Vagina (tissue), 2 donors: ENCODE data around the gene CACNA2D4. TPM values are rescaled to one million over a fixed set of nuclear protein-coding genes. Genes with fewer than 3 reads are reported as not detected.

ENCODE experiments used
- DNase-seq, 2 donors: peaks; one replicate each; pipeline ENCODE4 v3.0.0-alpha.2; 2017; ENCODE audit errors: extremely low spot score in 2 of 2
- H3K27ac ChIP-seq: fragments of 200-600 bp; sonication (generic); one replicate; pipeline ENCODE4 v1.5.1; 2019
- H3K27me3 ChIP-seq: fragments of 200-600 bp; sonication (generic); one replicate; pipeline ENCODE4 v1.5.1; 2019
- H3K36me3 ChIP-seq, 2 donors: fragments of 200-600 bp; sonication (generic); one replicate each; pipeline ENCODE4 v1.5.1; 2017 to 2019
- H3K4me1 ChIP-seq: fragments of 200-600 bp; sonication (generic); one replicate; pipeline ENCODE4 v1.5.1; 2019
- H3K4me3 ChIP-seq, 2 donors: fragments of 200-600 bp; sonication (generic); 1 replicate in 1 of 2; 2 replicates in 1 of 2; pipeline ENCODE4 v1.5.1; 2016 to 2019
- H3K9me3 ChIP-seq: fragments of 200-600 bp; sonication (generic); one replicate; pipeline ENCODE4 v1.5.1; 2019
- CTCF ChIP-seq, 3 experiments: fragments of 450-650 bp in 2 of 3; fragments of 200-600 bp in 1 of 3; sonication (generic) in 1 of 3; IDR thresholded peaks; one replicate each; pipeline ENCODE4 v1.5.1; 2017 to 2019; ENCODE audit warnings: antibody characterized with exemption in 3 of 3, mild to moderate bottlenecking in 2 of 3, moderate library complexity in 2 of 3
- POLR2A ChIP-seq, 2 donors: fragments of 450-650 bp; IDR thresholded peaks; one replicate each; pipeline ENCODE4 v1.6.1; 2017; ENCODE audit warnings: antibody characterized with exemption in 2 of 2, mild to moderate bottlenecking in 2 of 2, moderate library complexity in 2 of 2
- POLR2AphosphoS5 ChIP-seq, 2 donors: sonication (generic); formaldehyde crosslinking; IDR thresholded peaks; one replicate each; pipeline ENCODE4 v1.9.0; 2017; ENCODE audit warnings: antibody characterized with exemption in 2 of 2, mild to moderate bottlenecking in 2 of 2, low read depth in 1 of 2; ENCODE audit not compliant: insufficient read depth in 1 of 2
- intact Hi-C: fragments of 100-400 bp; cut with DNase I; formaldehyde crosslinking; loops from one replicate; pipeline ENCODE4 v1.15.1; 2023
- total RNA-seq: library from RNA; depleted of rRNA; stranded (reverse); fragments of >200 nt; gene quantifications from one replicate; pipeline ENCODE4 v1.2.3, GENCODE V29; 2016

The CACNA2D4 gene
- total RNA-seq, 1 donor from 2014 or later = 2.2 TPM

GRCh38 chr12:1808798-1809480 lies 109.5 kb downstream of the CACNA2D4 start:
- intact Hi-C loops = loop anchor here (5.0 kb wide), 1 partner anchor 123 kb away; no protein-coding TSS in a partner anchor

GRCh38 chr12:1808036-1808797 lies 110.2 kb downstream of the CACNA2D4 start:
- H3K4me3 ChIP-seq = no peak overlapping the region
- H3K27ac ChIP-seq = no peak overlapping the region
- TF ChIP-seq CTCF (IDR thresholded peaks at IDR 0.05) (no peak), POLR2A (IDR thresholded peaks at IDR 0.05) (no peak), POLR2AphosphoS5 (IDR thresholded peaks at IDR 0.05; ENCODE audit: insufficient read depth in 1 of 2, low read depth in 1 of 2) (no peak)
- no peaks in the 10 kb centered on the region for H3K4me1 ChIP-seq
- no peaks in the 10 kb centered on the region for H3K9me3 ChIP-seq
- H3K27me3 ChIP-seq = no peaks in the 10 kb centered on the region
- no peak for DNase-seq
- no peaks in the 10 kb centered on the region for H3K36me3 ChIP-seq
- intact Hi-C loops = loop anchor here (5.0 kb wide), 1 partner anchor 124 kb away; no protein-coding TSS in a partner anchor

More at GRCh38 chr12:1808798-1809480, 109.5 kb downstream of the CACNA2D4 start:
- Histone ChIP-seq H3K9me3 (no peaks in the 10 kb centered on the region), H3K36me3 (no peaks in the 10 kb centered on the region), H3K4me1 (no peaks in the 10 kb centered on the region), H3K27ac (no peak overlapping the region), H3K4me3 (no peak overlapping the region), H3K27me3 (no peaks in the 10 kb centered on the region)
- DNase-seq = no peak
- no peak for TF ChIP-seq POLR2AphosphoS5 (IDR thresholded peaks at IDR 0.05; ENCODE audit: insufficient read depth in 1 of 2, low read depth in 1 of 2)
- TF ChIP-seq CTCF (IDR thresholded peaks at IDR 0.05) = no peak
- TF ChIP-seq POLR2A (IDR thresholded peaks at IDR 0.05) = no peak

GRCh38 chr12:1807087-1807860 lies 111.2 kb downstream of the CACNA2D4 start:
- Histone ChIP-seq H3K36me3 (no peaks in the 10 kb centered on the region), H3K9me3 (no peaks in the 10 kb centered on the region), H3K4me1 (no peaks in the 10 kb centered on the region), H3K27me3 (no peaks in the 10 kb centered on the region), H3K4me3 (no peak overlapping the region), H3K27ac (no peak overlapping the region)
- TF ChIP-seq CTCF (IDR thresholded peaks at IDR 0.05) = no peak
- intact Hi-C loops = loop anchor here (5.0 kb wide), 1 partner anchor 125 kb away; no protein-coding TSS in a partner anchor
- DNase-seq = no peak

- DNase-seq = no peak
- Histone ChIP-seq H3K4me3 (no peak overlapping the region), H3K9me3 (no peaks in the 10 kb centered on the region), H3K27ac (no peak overlapping the region), H3K36me3 (no peaks in the 10 kb centered on the region), H3K27me3 (no peaks in the 10 kb centered on the region), H3K4me1 (no peaks in the 10 kb centered on the region)
- TF ChIP-seq POLR2AphosphoS5 (IDR thresholded peaks at IDR 0.05; ENCODE audit: insufficient read depth in 1 of 2, low read depth in 1 of 2) (no peak), POLR2A (IDR thresholded peaks at IDR 0.05) (no peak), CTCF (IDR thresholded peaks at IDR 0.05) (no peak)
- intact Hi-C loops = loop anchor here (5.0 kb wide), 1 partner anchor 126 kb away; no protein-coding TSS in a partner anchor
Observed at GRCh38 chr12:1806301-1807086, 112.0 kb downstream of the CACNA2D4 start.
